Transverse colon (tissue), 4 donors: ENCODE measurements around the gene RAB30.

Experiments used
- CTCF ChIP-seq, 5 experiments: fragments of 200-600 bp in 3 of 5; fragments of 450-650 bp in 2 of 5; sonication (generic) in 3 of 5; IDR thresholded peaks; 1 replicate in 2 of 5; 2 replicates in 3 of 5; pipeline ENCODE4 v1.5.1; 2016 to 2017; ENCODE audit warnings: antibody characterized with exemption in 5 of 5, inconsistent platforms in 3 of 5, mild to moderate bottlenecking in 2 of 5, moderate library complexity in 1 of 5
- EP300 ChIP-seq: sonication (generic); formaldehyde crosslinking; IDR thresholded peaks from one replicate; pipeline ENCODE4 v1.6.1; 2017; ENCODE audit warnings: antibody characterized with exemption, low read depth
- POLR2A ChIP-seq: fragments of 450-650 bp; IDR thresholded peaks from one replicate; pipeline ENCODE4 v1.6.1; 2016; ENCODE audit warnings: antibody characterized with exemption, mild to moderate bottlenecking, moderate library complexity
- POLR2AphosphoS5 ChIP-seq, 3 donors: sonication (generic); formaldehyde crosslinking; IDR thresholded peaks; one replicate each; pipeline ENCODE4 v1.6.1; 2016; ENCODE audit warnings: antibody characterized with exemption in 3 of 3

GRCh38 chr11:83119216-83119615, 47.5 kb upstream of the RAB30 start:
- no peak for TF ChIP-seq CTCF (IDR thresholded peaks at IDR 0.05)
- no peak for TF ChIP-seq POLR2A
- TF ChIP-seq EP300, result no peak
- TF ChIP-seq POLR2AphosphoS5 (IDR thresholded peaks at IDR 0.05), result no peak
